B cell (primary cell): ENCODE results near the gene CDC25A. TPM values are rescaled to one million over a fixed set of nuclear protein-coding genes. Genes with fewer than 3 reads are reported as not detected.

Source experiments
- ATAC-seq: fragments of 200-7000 bp; cut with Tn5 transposase; one replicate; pipeline ENCODE4 v1.10.0; 2021; ENCODE audit warnings: low read depth, mild to moderate bottlenecking, moderate number of reproducible peaks, moderate library complexity
- CTCF ChIA-PET: fragments of 350-600 bp; sonication (Branson Sonifier 250); formaldehyde crosslinking; loops from one replicate; lab custom pipeline; 2021; ENCODE audit warnings: antibody characterized with exemption, inconsistent platforms; lab: Charles Lee
- POLR2A ChIA-PET: fragments of 350-600 bp; sonication (Branson Sonifier 250); formaldehyde crosslinking; loops from one replicate; lab custom pipeline; 2021; ENCODE audit warnings: antibody characterized with exemption; lab: Charles Lee
- DNase-seq: peaks from one replicate; pipeline ENCODE4 v3.0.0; 2013
- H2AFZ ChIP-seq: 2 replicates; pipeline ENCODE4 v1.6.1; 2012; ENCODE audit warnings: mild to moderate bottlenecking, low read depth, low read length; ENCODE audit not compliant: insufficient read depth, poor library complexity, severe bottlenecking
- H3K27ac ChIP-seq, 2 donors: 1 replicate in 1 of 2; 2 replicates in 1 of 2; pipeline ENCODE4 v1.5.1; 2012 to 2013; ENCODE audit warnings: low read length in 2 of 2, mild to moderate bottlenecking in 2 of 2, moderate library complexity in 1 of 2
- H3K27me3 ChIP-seq, 4 experiments: fragments of 200-600 bp in 1 of 4; sonication (generic) in 1 of 4; replicated peaks in 1 of 4; 1 replicate in 2 of 4; 2 replicates in 2 of 4; pipeline versions ENCODE4 v1.6.1 to v1.7.0; 2013 to 2016; ENCODE audit warnings: low read length in 3 of 4, mild to moderate bottlenecking in 2 of 4, mixed read lengths in 1 of 4, moderate library complexity in 1 of 4; ENCODE audit not compliant: insufficient read depth in 4 of 4, control insufficient read depth in 3 of 4; ENCODE audit errors: control extremely low read depth in 1 of 4
- H3K36me3 ChIP-seq, 2 experiments: replicated peaks in 1 of 2; 1 replicate in 1 of 2; 2 replicates in 1 of 2; pipeline versions ENCODE4 v1.6.1 to v1.7.1; 2013; ENCODE audit warnings: low read length in 1 of 2; ENCODE audit not compliant: insufficient read depth in 2 of 2, control insufficient read depth in 1 of 2; ENCODE audit errors: control extremely low read depth in 1 of 2, extremely low read depth in 1 of 2
- H3K4me1 ChIP-seq, 2 donors: fragments of 200-600 bp in 1 of 2; sonication (generic) in 1 of 2; 1 replicate in 1 of 2; 2 replicates in 1 of 2; pipeline versions ENCODE4 v1.5.1 to v1.6.1; 2013 to 2017; ENCODE audit warnings: low read length in 2 of 2; ENCODE audit not compliant: control insufficient read depth in 2 of 2, insufficient read depth in 2 of 2
- H3K4me2 ChIP-seq: replicated peaks from 2 replicates; pipeline ENCODE3; 2012; ENCODE audit warnings: mild to moderate bottlenecking, low read depth, low read length; ENCODE audit not compliant: poor library complexity, severe bottlenecking
- H3K4me3 ChIP-seq, 5 experiments: fragments of 200-600 bp in 1 of 5; sonication (generic) in 1 of 5; 1 replicate in 3 of 5; 2 replicates in 2 of 5; pipeline versions ENCODE4 v1.5.1 to v1.7.0; 2011 to 2016; ENCODE audit warnings: low read length in 4 of 5, mild to moderate bottlenecking in 4 of 5, low read depth in 2 of 5, control low read depth in 1 of 5, moderate library complexity in 1 of 5; ENCODE audit not compliant: insufficient read depth in 1 of 5; ENCODE audit errors: control extremely low read depth in 1 of 5, extremely low read depth in 1 of 5
- H3K79me2 ChIP-seq: fragments of 200-600 bp; sonication (generic); one replicate; pipeline ENCODE4 v1.6.0; 2016; ENCODE audit warnings: low read length; ENCODE audit not compliant: control insufficient read depth, insufficient read depth
- H3K9ac ChIP-seq: fragments of 200-600 bp; sonication (generic); 2 replicates; pipeline ENCODE4 v1.6.1; 2017; ENCODE audit warnings: mild to moderate bottlenecking, low read length, moderate library complexity
- H3K9me3 ChIP-seq, 3 donors: one replicate each; pipeline versions ENCODE4 v1.6.1 to v1.7.1; 2013; ENCODE audit warnings: low read length in 2 of 3; ENCODE audit not compliant: control insufficient read depth in 2 of 3, insufficient read depth in 1 of 3; ENCODE audit errors: control extremely low read depth in 1 of 3
- H4K20me1 ChIP-seq: 2 replicates; pipeline ENCODE4 v1.6.0; 2012; ENCODE audit warnings: mild to moderate bottlenecking, low read length; ENCODE audit not compliant: insufficient read depth, control insufficient read depth, poor library complexity, severe bottlenecking
- H3K27ac Mint-ChIP-seq: one replicate; pipeline ENCODE4 v1.8.0; 2021; ENCODE audit warnings: mixed read lengths
- H3K27me3 Mint-ChIP-seq: one replicate; pipeline ENCODE4 v1.8.0; 2021; ENCODE audit warnings: mixed read lengths
- H3K4me1 Mint-ChIP-seq: one replicate; pipeline ENCODE4 v1.8.0; 2021; ENCODE audit warnings: mixed read lengths
- H3K4me3 Mint-ChIP-seq: one replicate; pipeline ENCODE4 v1.8.0; 2021; ENCODE audit warnings: mixed read lengths
- H3K9me3 Mint-ChIP-seq: one replicate; pipeline ENCODE4 v1.8.0; 2022; ENCODE audit warnings: mixed read lengths; ENCODE audit not compliant: insufficient read depth
- EZH2 ChIP-seq: IDR thresholded peaks from 2 replicates; pipeline ENCODE4 v1.6.1; 2012; ENCODE audit warnings: borderline replicate concordance, low read depth, mild to moderate bottlenecking, moderate library complexity, low read length; ENCODE audit not compliant: insufficient read depth, poor library complexity, severe bottlenecking
- WGBS: methylation state at CpG from one replicate; pipeline ENCODE4 v1.1.5; 2013; ENCODE audit warnings: missing lambda C conversion rate; ENCODE audit not compliant: insufficient coverage; 5-methylcytosine and 5-hydroxymethylcytosine counted together
- intact Hi-C: fragments of 100-400 bp; cut with micrococcal nuclease; formaldehyde crosslinking; loops from one replicate; pipeline ENCODE4 v1.10.0; 2022
- polyA plus RNA-seq: library from polyadenylated mRNA; depleted of rRNA; stranded (reverse); fragments of >200 nt; gene quantifications from 2 replicates; pipeline ENCODE4 v1.2.3, GENCODE V29; 2012
- total RNA-seq, 2 donors: library from RNA; stranded (reverse); fragments of 120-200 nt in 1 of 2; gene quantifications; 1 replicate in 1 of 2; 2 replicates in 1 of 2; pipeline versions ENCODE4 v1.2.3 to v1.2.4, GENCODE V29; 2013 to 2022
- TF ChIP-seq, protein P1 (sequence below): fragments of 200-600 bp; IDR thresholded peaks from one replicate; pipeline ENCODE4 v1.8.0; 2022; ENCODE audit warnings: antibody characterized with exemption, mild to moderate bottlenecking

Gene CDC25A
- total and polyA plus RNA-seq, 2 donors (not counting 1 experiment from before 2014, with no cell fraction given) = 0.07 to 0.27 TPM

DNA sequence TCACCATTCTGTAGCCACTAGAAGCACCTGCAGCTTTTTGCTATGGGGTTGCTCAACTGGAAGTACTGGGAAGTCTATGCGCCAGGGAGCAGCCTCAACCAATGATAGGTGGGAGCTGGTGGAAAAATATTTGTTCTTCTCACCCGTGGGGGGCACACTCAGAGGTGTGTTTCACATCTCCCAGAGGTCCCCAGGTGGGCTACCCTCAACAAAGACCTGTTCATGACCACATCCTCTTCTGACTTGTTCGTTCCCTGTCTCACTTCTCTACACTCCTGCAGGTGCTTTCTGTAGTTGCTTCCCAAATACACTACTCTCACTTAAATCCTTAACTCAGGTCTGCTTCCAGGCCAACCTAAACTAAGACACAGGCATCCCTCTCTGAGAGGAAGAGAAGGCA lies 38.7 kb upstream of the CDC25A start:
- Histone ChIP-seq H3K27me3 (no peaks in the 10 kb centered on the region), H3K4me2 (peak overlapping the region; percentile 40), H3K36me3 (no peaks in the 10 kb centered on the region), H3K27ac (peak overlapping the region; percentile 34 to 52), H3K9ac (no peak overlapping the region), H2AFZ (no peak overlapping the region), H3K4me3 (no peak overlapping the region), H3K79me2 (no peaks in the 10 kb centered on the region), H4K20me1 (no peaks in the 10 kb centered on the region), H3K4me1 (peaks cover 56 to 68% of the 10 kb centered on the region in 2 donors), H3K9me3 (peaks cover 0 to 7% (median 0%) of the 10 kb centered on the region in 3 donors)
- ATAC-seq (no peak), DNase-seq (peak; percentile 57)
- intact Hi-C loops = no loop called here
- WGBS = 0% methylated on average over 1 of the region's 3 CpGs
- H3K9me3 Mint-ChIP-seq = no peaks in the 10 kb centered on the region
- peak overlapping the region; percentile 66 for H3K27ac Mint-ChIP-seq
- TF ChIP-seq, protein P1, sequence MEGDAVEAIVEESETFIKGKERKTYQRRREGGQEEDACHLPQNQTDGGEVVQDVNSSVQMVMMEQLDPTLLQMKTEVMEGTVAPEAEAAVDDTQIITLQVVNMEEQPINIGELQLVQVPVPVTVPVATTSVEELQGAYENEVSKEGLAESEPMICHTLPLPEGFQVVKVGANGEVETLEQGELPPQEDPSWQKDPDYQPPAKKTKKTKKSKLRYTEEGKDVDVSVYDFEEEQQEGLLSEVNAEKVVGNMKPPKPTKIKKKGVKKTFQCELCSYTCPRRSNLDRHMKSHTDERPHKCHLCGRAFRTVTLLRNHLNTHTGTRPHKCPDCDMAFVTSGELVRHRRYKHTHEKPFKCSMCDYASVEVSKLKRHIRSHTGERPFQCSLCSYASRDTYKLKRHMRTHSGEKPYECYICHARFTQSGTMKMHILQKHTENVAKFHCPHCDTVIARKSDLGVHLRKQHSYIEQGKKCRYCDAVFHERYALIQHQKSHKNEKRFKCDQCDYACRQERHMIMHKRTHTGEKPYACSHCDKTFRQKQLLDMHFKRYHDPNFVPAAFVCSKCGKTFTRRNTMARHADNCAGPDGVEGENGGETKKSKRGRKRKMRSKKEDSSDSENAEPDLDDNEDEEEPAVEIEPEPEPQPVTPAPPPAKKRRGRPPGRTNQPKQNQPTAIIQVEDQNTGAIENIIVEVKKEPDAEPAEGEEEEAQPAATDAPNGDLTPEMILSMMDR = no peak
- TF ChIP-seq EZH2 = no peak
- CTCF ChIA-PET = interaction anchor here (0.5 to 0.8 kb wide), 2 partner anchors 22 to 174 kb away, joined by 3 read pairs; no protein-coding TSS in a partner anchor
- POLR2A ChIA-PET = interaction anchor here (1.4 kb wide), 1 partner anchor 14 kb away, joined by 3 read pairs; the partner anchor contains the start of gene ZNF589
- H3K4me1 Mint-ChIP-seq = peaks cover 63% of the 10 kb centered on the region
- H3K4me3 Mint-ChIP-seq = peak overlapping the region; percentile 7
- H3K27me3 Mint-ChIP-seq = no peaks in the 10 kb centered on the region

DNA sequence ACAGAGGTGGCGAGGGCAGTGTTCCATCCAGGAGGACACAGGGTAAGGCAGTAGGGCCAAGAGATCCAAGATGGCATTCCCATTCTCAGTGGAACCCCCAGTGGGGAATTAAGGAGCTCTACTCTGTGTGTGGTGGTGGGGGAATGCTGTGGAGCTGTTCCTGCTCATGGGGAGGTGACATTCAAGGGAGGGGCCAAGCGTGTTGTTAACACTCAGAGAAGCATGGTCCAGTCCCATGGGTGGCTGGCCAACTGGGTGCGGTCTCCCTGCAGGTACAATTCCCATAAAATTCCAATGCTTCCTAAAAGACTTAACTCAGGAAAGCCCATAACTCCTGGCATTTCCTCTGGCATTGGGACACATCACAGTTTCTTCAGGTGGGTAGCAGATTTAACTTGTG lies 37.4 kb upstream of the CDC25A start:
- ATAC-seq (no peak), DNase-seq (no peak)
- Histone ChIP-seq H3K36me3 (no peaks in the 10 kb centered on the region), H3K4me3 (no peak overlapping the region), H3K4me2 (peak overlapping the region; percentile 22), H3K4me1 (peaks cover 66 to 69% of the 10 kb centered on the region in 2 donors), H2AFZ (no peak overlapping the region), H3K27ac (peak overlapping the region in 1 of 2 donors; percentile 24), H3K27me3 (no peaks in the 10 kb centered on the region), H3K9ac (no peak overlapping the region), H3K9me3 (peaks cover 0 to 10% (median 0%) of the 10 kb centered on the region in 3 donors), H4K20me1 (no peaks in the 10 kb centered on the region), H3K79me2 (no peaks in the 10 kb centered on the region)
- TF ChIP-seq, protein P1 = no peak
- no peak for TF ChIP-seq EZH2
- no peak overlapping the region for H3K4me3 Mint-ChIP-seq
- H3K9me3 Mint-ChIP-seq = no peaks in the 10 kb centered on the region
- H3K4me1 Mint-ChIP-seq = peaks cover 68% of the 10 kb centered on the region
- intact Hi-C loops = no loop called here
- H3K27me3 Mint-ChIP-seq = no peaks in the 10 kb centered on the region
- peak overlapping the region; percentile 54 for H3K27ac Mint-ChIP-seq
- POLR2A ChIA-PET = interaction anchor here (0.6 kb wide), 1 partner anchor 75 kb away, joined by 3 read pairs; no protein-coding TSS in a partner anchor
- CTCF ChIA-PET = interaction anchor here (1.6 kb wide), 1 partner anchor 31 kb away, joined by 5 read pairs; no protein-coding TSS in a partner anchor
- 83% methylated on average over 2 of the region's 3 CpGs for WGBS
